ENCODE data around the gene TMEM8B. TPM values are rescaled to one million over a fixed set of nuclear protein-coding genes. Genes with fewer than 3 reads are reported as not detected.
A peak's percentile ranks its signal among the peaks of the same experiment; 100 is the strongest.

The TMEM8B gene
- total RNA-seq, 2 donors from 2014 or later = 15.1 to 17.6 TPM

GRCh38 chr9:35898337-35898736, 69.3 kb downstream of the TMEM8B start:
- no peaks in the 10 kb centered on the region for H3K36me3 ChIP-seq

GRCh38 chr9:35899021-35899420, 70.0 kb downstream of the TMEM8B start:
- intact Hi-C loops (cut with DNase I) = loop anchor here (5.0 kb wide), 1 partner anchor 123 kb away; no protein-coding TSS in a partner anchor
- H3K27me3 ChIP-seq = no peaks in the 10 kb centered on the region
- H3K9ac ChIP-seq (ENCODE audit: low read depth in 2 of 2, low read length in 2 of 2) = no peak overlapping the region
- no peak overlapping the region for H3K4me3 ChIP-seq
- no peak overlapping the region for H3K27ac ChIP-seq
- no peaks in the 10 kb centered on the region for H3K4me1 ChIP-seq
- DNase-seq = no peak
- no peaks in the 10 kb centered on the region for H3K36me3 ChIP-seq
- H3K9me3 ChIP-seq = no peaks in the 10 kb centered on the region
- no peak for TF ChIP-seq CTCF (IDR thresholded peaks at IDR 0.05)

More at GRCh38 chr9:35898337-35898736, 69.3 kb downstream of the TMEM8B start:
- intact Hi-C loops (cut with DNase I) = loop anchor here (5.0 kb wide), 1 partner anchor 124 kb away; no protein-coding TSS in a partner anchor
- H3K27me3 ChIP-seq = no peaks in the 10 kb centered on the region
- no peak overlapping the region for H3K4me3 ChIP-seq
- no peak overlapping the region for H3K9ac ChIP-seq (ENCODE audit: low read depth in 2 of 2, low read length in 2 of 2)
- H3K27ac ChIP-seq = no peak overlapping the region
- no peaks in the 10 kb centered on the region for H3K9me3 ChIP-seq
- no peaks in the 10 kb centered on the region for H3K4me1 ChIP-seq
- no peak for DNase-seq
- TF ChIP-seq CTCF (IDR thresholded peaks at IDR 0.05) = no peak

GRCh38 chr9:35903049-35903448, 74.0 kb downstream of the TMEM8B start:
- intact Hi-C loops (cut with DNase I) = loop anchor here (2.0 kb wide), 1 partner anchor 42 kb away; no protein-coding TSS in a partner anchor
- peak; percentile 66 for DNase-seq
- Histone ChIP-seq H3K9me3 (no peaks in the 10 kb centered on the region), H3K9ac (ENCODE audit: low read depth in 2 of 2, low read length in 2 of 2) (peak overlapping the region in 1 of 2 donors; percentile 56), H3K4me1 (peaks cover 25% of the 10 kb centered on the region), H3K27ac (no peak overlapping the region), H3K36me3 (no peaks in the 10 kb centered on the region), H3K4me3 (no peak overlapping the region), H3K27me3 (no peaks in the 10 kb centered on the region)
- TF ChIP-seq CTCF (IDR thresholded peaks at IDR 0.05) = peak; percentile 70

GRCh38 chr9:35904338-35904737, 75.3 kb downstream of the TMEM8B start:
- no peaks in the 10 kb centered on the region for H3K27me3 ChIP-seq
- peak overlapping the region; percentile 94 for H3K27ac ChIP-seq
- no peaks in the 10 kb centered on the region for H3K9me3 ChIP-seq
- TF ChIP-seq CTCF (IDR thresholded peaks at IDR 0.05) = no peak
- DNase-seq = no peak
- intact Hi-C loops (cut with DNase I) = no loop called here
- no peaks in the 10 kb centered on the region for H3K36me3 ChIP-seq
- H3K9ac ChIP-seq (ENCODE audit: low read depth in 2 of 2, low read length in 2 of 2) = peak overlapping the region in 1 of 2 donors; percentile 87
- H3K4me1 ChIP-seq = peaks cover 37% of the 10 kb centered on the region
- H3K4me3 ChIP-seq = no peak overlapping the region

- H3K9ac ChIP-seq (ENCODE audit: low read depth in 2 of 2, low read length in 2 of 2) = peak overlapping the region; percentile 45 to 87
- no peak overlapping the region for H3K4me3 ChIP-seq
- H3K27me3 ChIP-seq = no peaks in the 10 kb centered on the region
These were observed 76.2 kb downstream of the TMEM8B start for GRCh38 chr9:35905051-35905781.

More at GRCh38 chr9:35905051-35905781, 76.2 kb downstream of the TMEM8B start:
- DNase-seq = peak; percentile 77
- intact Hi-C loops (cut with DNase I) = no loop called here
- Histone ChIP-seq H3K36me3 (no peaks in the 10 kb centered on the region), H3K27ac (peak overlapping the region; percentile 94), H3K9me3 (no peaks in the 10 kb centered on the region), H3K4me1 (peaks cover 44% of the 10 kb centered on the region)
- no peak for TF ChIP-seq CTCF (IDR thresholded peaks at IDR 0.05)

Measured in colonic mucosa (tissue), 4 donors.